Thyroid gland (tissue), 4 donors: Measurements from ENCODE around the gene S1PR4.

Experiments
- POLR2A ChIP-seq, 2 donors: fragments of 450-650 bp; IDR thresholded peaks; one replicate each; pipeline ENCODE4 v1.6.1; 2017; ENCODE audit warnings: antibody characterized with exemption in 2 of 2, mild to moderate bottlenecking in 2 of 2, moderate library complexity in 1 of 2
- TF ChIP-seq, protein P1 (sequence below), 6 experiments: fragments of 200-600 bp in 3 of 6; fragments of 450-650 bp in 3 of 6; sonication (generic) in 3 of 6; IDR thresholded peaks; one replicate each; pipeline ENCODE4 v1.5.1; 2016 to 2019; ENCODE audit warnings: antibody characterized with exemption in 6 of 6, mild to moderate bottlenecking in 2 of 6, inconsistent platforms in 1 of 6, moderate library complexity in 1 of 6

DNA sequence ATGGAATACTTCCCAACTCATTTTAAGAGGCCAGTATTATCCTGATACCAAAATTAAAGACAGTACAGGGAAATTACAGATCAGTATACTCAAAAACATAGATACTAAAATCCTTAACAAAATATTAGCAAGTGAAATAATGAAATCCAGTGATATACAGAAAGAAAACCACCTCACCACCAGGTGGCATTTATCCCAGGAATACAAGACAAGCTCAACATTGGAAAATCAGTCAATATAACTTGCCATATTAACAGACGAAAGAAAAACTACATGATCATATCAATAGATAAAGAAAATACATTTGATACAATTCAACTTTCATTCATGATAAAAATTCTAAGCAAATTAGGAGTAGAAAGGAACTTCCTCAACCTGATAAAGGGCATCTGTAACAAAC lies 49.5 kb upstream of the S1PR4 start:
- TF ChIP-seq, protein P1, sequence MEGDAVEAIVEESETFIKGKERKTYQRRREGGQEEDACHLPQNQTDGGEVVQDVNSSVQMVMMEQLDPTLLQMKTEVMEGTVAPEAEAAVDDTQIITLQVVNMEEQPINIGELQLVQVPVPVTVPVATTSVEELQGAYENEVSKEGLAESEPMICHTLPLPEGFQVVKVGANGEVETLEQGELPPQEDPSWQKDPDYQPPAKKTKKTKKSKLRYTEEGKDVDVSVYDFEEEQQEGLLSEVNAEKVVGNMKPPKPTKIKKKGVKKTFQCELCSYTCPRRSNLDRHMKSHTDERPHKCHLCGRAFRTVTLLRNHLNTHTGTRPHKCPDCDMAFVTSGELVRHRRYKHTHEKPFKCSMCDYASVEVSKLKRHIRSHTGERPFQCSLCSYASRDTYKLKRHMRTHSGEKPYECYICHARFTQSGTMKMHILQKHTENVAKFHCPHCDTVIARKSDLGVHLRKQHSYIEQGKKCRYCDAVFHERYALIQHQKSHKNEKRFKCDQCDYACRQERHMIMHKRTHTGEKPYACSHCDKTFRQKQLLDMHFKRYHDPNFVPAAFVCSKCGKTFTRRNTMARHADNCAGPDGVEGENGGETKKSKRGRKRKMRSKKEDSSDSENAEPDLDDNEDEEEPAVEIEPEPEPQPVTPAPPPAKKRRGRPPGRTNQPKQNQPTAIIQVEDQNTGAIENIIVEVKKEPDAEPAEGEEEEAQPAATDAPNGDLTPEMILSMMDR (IDR thresholded peaks at IDR 0.05) = peak in 3 of 6 experiments; percentile 42 to 57 (median 53)
- no peak for TF ChIP-seq POLR2A (IDR thresholded peaks at IDR 0.05)
